ENCODE data around the gene ANKRD53. TPM values are rescaled to one million over a fixed set of nuclear protein-coding genes. Genes with fewer than 3 reads are reported as not detected.

The ANKRD53 gene
- total and polyA plus RNA-seq, 12 donors, result 0.14 to 1.3 (median 0.77) TPM; not detected in 1

- Histone ChIP-seq H3K4me3 (no peak overlapping the region), H3K27me3 (no peaks in the 10 kb centered on the region), H3K9me3 (no peaks in the 10 kb centered on the region), H3K4me1 (peaks cover 13 to 52% (median 29%) of the 10 kb centered on the region in 9 donors), H3K27ac (no peak overlapping the region), H3K36me3 (peaks cover 0 to 75% (median 37%) of the 10 kb centered on the region in 9 donors)
- ATAC-seq (no peak), DNase-seq (no peak)
- TF ChIP-seq, protein P1, sequence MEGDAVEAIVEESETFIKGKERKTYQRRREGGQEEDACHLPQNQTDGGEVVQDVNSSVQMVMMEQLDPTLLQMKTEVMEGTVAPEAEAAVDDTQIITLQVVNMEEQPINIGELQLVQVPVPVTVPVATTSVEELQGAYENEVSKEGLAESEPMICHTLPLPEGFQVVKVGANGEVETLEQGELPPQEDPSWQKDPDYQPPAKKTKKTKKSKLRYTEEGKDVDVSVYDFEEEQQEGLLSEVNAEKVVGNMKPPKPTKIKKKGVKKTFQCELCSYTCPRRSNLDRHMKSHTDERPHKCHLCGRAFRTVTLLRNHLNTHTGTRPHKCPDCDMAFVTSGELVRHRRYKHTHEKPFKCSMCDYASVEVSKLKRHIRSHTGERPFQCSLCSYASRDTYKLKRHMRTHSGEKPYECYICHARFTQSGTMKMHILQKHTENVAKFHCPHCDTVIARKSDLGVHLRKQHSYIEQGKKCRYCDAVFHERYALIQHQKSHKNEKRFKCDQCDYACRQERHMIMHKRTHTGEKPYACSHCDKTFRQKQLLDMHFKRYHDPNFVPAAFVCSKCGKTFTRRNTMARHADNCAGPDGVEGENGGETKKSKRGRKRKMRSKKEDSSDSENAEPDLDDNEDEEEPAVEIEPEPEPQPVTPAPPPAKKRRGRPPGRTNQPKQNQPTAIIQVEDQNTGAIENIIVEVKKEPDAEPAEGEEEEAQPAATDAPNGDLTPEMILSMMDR (IDR thresholded peaks at IDR 0.05), result no peak
- 72 to 83% methylated on average over 5 of the region's 5 CpGs for WGBS, 2 donors
- intact Hi-C loops (cut with DNase I), result no loop called here
Measured at GRCh38 chr2:70990216-70990615, 11.8 kb downstream of the ANKRD53 start.

- DNase-seq, result no peak
- WGBS, 2 donors, result 78 to 96% methylated on average over 5 of the region's 5 CpGs
- intact Hi-C loops (cut with DNase I), result no loop called here
- Histone ChIP-seq H3K9me3 (no peaks in the 10 kb centered on the region), H3K4me1 (peaks cover 13 to 57% (median 30%) of the 10 kb centered on the region in 9 donors), H3K27ac (no peak overlapping the region), H3K36me3 (peaks cover 0 to 67% (median 32%) of the 10 kb centered on the region in 9 donors), H3K4me3 (no peak overlapping the region), H3K27me3 (no peaks in the 10 kb centered on the region)
- TF ChIP-seq, protein P1 (IDR thresholded peaks at IDR 0.05), result no peak
- ATAC-seq, result no peak
Measured at GRCh38 chr2:70991142-70991541, 12.7 kb downstream of the ANKRD53 start.

- no peak for ATAC-seq
- Histone ChIP-seq H3K27me3 (no peaks in the 10 kb centered on the region), H3K36me3 (peaks cover 0 to 61% (median 30%) of the 10 kb centered on the region in 9 donors), H3K4me1 (peaks cover 13 to 51% (median 30%) of the 10 kb centered on the region in 9 donors), H3K9me3 (no peaks in the 10 kb centered on the region), H3K4me3 (no peak overlapping the region), H3K27ac (no peak overlapping the region)
- intact Hi-C loops (cut with DNase I), result no loop called here
- TF ChIP-seq, protein P1 (IDR thresholded peaks at IDR 0.05), result no peak
- no peak for DNase-seq
- WGBS, 2 donors, result 88% methylated on average over 9 of the region's 9 CpGs
Measured at GRCh38 chr2:70991742-70992141, 13.3 kb downstream of the ANKRD53 start.

GRCh38 chr2:70992945-70993853, 14.8 kb downstream of the ANKRD53 start:
- ATAC-seq (no peak), DNase-seq (no peak)
- Histone ChIP-seq H3K36me3 (peaks cover 0 to 47% (median 25%) of the 10 kb centered on the region in 9 donors), H3K27ac (peak overlapping the region in 4 of 10 donors; percentile 3 to 92 (median 81)), H3K27me3 (no peaks in the 10 kb centered on the region), H3K9me3 (no peaks in the 10 kb centered on the region), H3K4me1 (peaks cover 9 to 38% (median 25%) of the 10 kb centered on the region in 9 donors), H3K4me3 (peak overlapping the region in 8 of 10 donors; percentile 70 to 100 (median 98))
- intact Hi-C loops (cut with DNase I), result no loop called here
- TF ChIP-seq, protein P1 (IDR thresholded peaks at IDR 0.05), result no peak
- 89 to 91% methylated on average over 12 of the region's 12 CpGs for WGBS, 2 donors
